ENCODE measurements around the gene F8.
"Not testable (repeated sequence)": the region's sequence is repeated elsewhere in the genome, so short reads cannot be mapped to it uniquely, and the experiment has no call there.

GRCh38 chrX:154868522-154868921, 154.0 kb downstream of the F8 start:
- TF ChIP-seq, protein P1, sequence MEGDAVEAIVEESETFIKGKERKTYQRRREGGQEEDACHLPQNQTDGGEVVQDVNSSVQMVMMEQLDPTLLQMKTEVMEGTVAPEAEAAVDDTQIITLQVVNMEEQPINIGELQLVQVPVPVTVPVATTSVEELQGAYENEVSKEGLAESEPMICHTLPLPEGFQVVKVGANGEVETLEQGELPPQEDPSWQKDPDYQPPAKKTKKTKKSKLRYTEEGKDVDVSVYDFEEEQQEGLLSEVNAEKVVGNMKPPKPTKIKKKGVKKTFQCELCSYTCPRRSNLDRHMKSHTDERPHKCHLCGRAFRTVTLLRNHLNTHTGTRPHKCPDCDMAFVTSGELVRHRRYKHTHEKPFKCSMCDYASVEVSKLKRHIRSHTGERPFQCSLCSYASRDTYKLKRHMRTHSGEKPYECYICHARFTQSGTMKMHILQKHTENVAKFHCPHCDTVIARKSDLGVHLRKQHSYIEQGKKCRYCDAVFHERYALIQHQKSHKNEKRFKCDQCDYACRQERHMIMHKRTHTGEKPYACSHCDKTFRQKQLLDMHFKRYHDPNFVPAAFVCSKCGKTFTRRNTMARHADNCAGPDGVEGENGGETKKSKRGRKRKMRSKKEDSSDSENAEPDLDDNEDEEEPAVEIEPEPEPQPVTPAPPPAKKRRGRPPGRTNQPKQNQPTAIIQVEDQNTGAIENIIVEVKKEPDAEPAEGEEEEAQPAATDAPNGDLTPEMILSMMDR (IDR thresholded peaks at IDR 0.05 in 2 of 3, conservative IDR thresholded peaks at IDR 0.05 in 1 of 3; ENCODE audit: control insufficient read depth in 2 of 3, extremely low read depth in 1 of 3, insufficient read depth in 1 of 3, low read depth in 3 of 3, low read length in 3 of 3): not testable (repeated sequence)
- TF ChIP-seq, protein P2, sequence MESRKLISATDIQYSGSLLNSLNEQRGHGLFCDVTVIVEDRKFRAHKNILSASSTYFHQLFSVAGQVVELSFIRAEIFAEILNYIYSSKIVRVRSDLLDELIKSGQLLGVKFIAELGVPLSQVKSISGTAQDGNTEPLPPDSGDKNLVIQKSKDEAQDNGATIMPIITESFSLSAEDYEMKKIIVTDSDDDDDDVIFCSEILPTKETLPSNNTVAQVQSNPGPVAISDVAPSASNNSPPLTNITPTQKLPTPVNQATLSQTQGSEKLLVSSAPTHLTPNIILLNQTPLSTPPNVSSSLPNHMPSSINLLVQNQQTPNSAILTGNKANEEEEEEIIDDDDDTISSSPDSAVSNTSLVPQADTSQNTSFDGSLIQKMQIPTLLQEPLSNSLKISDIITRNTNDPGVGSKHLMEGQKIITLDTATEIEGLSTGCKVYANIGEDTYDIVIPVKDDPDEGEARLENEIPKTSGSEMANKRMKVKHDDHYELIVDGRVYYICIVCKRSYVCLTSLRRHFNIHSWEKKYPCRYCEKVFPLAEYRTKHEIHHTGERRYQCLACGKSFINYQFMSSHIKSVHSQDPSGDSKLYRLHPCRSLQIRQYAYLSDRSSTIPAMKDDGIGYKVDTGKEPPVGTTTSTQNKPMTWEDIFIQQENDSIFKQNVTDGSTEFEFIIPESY (IDR thresholded peaks at IDR 0.05): not testable (repeated sequence)
- TF ChIP-seq RAD21 (IDR thresholded peaks at IDR 0.05; ENCODE audit: insufficient read depth, low read depth, low read length); ZBTB4 (CRISPR knock-in tag; IDR thresholded peaks at IDR 0.05): not testable (repeated sequence)
